Measurements from ENCODE around the gene ACSL5. TPM values are rescaled to one million over a fixed set of nuclear protein-coding genes. Genes with fewer than 3 reads are reported as not detected.

Gene ACSL5
- total RNA-seq, 1 experiment from 2014 or later: not detected

DNA sequence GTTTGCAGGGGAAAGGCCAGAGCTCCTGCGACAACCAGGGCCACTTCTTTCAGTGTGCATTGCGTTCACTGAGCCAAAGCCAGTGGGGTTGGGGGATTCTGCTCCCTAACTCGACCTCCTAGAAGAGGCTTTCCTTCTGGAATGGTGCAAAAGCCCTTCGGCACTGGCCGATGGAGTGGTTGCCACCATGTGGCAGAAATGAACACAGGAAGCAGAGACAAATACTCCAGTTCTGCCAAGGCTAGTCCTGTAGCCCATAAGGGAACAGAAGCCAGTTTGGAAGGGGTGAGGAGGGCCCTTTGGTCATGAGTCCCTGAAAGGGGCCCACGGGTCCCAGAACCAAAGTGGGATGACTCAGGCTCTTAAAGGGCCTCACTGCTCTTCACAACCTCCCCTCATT lies 29.7 kb upstream of the ACSL5 start:
- H2BK12ac ChIP-seq (ENCODE audit: insufficient read length, low read depth, low read length): no peak overlapping the region
- no peak overlapping the region for H4K8ac ChIP-seq (replicated peaks; ENCODE audit: insufficient read length, low read depth, low read length)
- no peak overlapping the region for H3K56ac ChIP-seq (ENCODE audit: insufficient read length, low read depth, low read length)
- Mint-ChIP-seq H3K27me3 (ENCODE audit: low read depth) (peaks cover 4% of the 10 kb centered on the region; the same call in 1 of the 2 replicates), H3K27ac (no peak overlapping the region; a peak in 1 of 7 replicates), H3K4me3 (no peak overlapping the region), H3K36me3 (ENCODE audit: insufficient read depth in 1 of 3, low read depth in 3 of 3) (no peaks in the 10 kb centered on the region; a peak in 1 of 7 replicates), H3K9me3 (no peaks in the 10 kb centered on the region; a peak in 1 of 5 replicates), H3K4me1 (no peaks in the 10 kb centered on the region)
- no peaks in the 10 kb centered on the region for H3K9me3 ChIP-seq (ENCODE audit: control insufficient read depth, low read depth, low read length)
- H3K27me3 ChIP-seq (ENCODE audit: insufficient read depth, low read length): no peaks in the 10 kb centered on the region; the same call in 1 of the 2 replicates
- H3T11ph ChIP-seq (ENCODE audit: low read length): no peak overlapping the region
- H3K23ac ChIP-seq (ENCODE audit: insufficient read length, low read depth, low read length): no peak overlapping the region
- H2AK5ac ChIP-seq (ENCODE audit: insufficient read length, low read length): no peak overlapping the region
- no peaks in the 10 kb centered on the region for H4K20me1 ChIP-seq (ENCODE audit: control insufficient read depth, insufficient read depth, insufficient read length)
- no peaks in the 10 kb centered on the region for H3K23me2 ChIP-seq (ENCODE audit: insufficient read length, low read depth, low read length, poor library complexity, severe bottlenecking)
- DNase-seq: no peak
- H3K27ac ChIP-seq (ENCODE audit: insufficient read length, low read depth, low read length): no peak overlapping the region
- TF ChIP-seq, protein P1, sequence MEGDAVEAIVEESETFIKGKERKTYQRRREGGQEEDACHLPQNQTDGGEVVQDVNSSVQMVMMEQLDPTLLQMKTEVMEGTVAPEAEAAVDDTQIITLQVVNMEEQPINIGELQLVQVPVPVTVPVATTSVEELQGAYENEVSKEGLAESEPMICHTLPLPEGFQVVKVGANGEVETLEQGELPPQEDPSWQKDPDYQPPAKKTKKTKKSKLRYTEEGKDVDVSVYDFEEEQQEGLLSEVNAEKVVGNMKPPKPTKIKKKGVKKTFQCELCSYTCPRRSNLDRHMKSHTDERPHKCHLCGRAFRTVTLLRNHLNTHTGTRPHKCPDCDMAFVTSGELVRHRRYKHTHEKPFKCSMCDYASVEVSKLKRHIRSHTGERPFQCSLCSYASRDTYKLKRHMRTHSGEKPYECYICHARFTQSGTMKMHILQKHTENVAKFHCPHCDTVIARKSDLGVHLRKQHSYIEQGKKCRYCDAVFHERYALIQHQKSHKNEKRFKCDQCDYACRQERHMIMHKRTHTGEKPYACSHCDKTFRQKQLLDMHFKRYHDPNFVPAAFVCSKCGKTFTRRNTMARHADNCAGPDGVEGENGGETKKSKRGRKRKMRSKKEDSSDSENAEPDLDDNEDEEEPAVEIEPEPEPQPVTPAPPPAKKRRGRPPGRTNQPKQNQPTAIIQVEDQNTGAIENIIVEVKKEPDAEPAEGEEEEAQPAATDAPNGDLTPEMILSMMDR (conservative IDR thresholded peaks at IDR 0.05): no peak
- H4K5ac ChIP-seq (ENCODE audit: insufficient read length, low read depth, low read length): no peak overlapping the region
- WGBS (ENCODE audit: extremely low coverage, insufficient read length, low lambda C conversion rate): no CpG with 5 or more reads among the region's 6 CpGs
- H3K14ac ChIP-seq (ENCODE audit: insufficient read depth, low read length): no peak overlapping the region
- no peaks in the 10 kb centered on the region for H3K4me1 ChIP-seq (ENCODE audit: insufficient read depth, low read length)
- H2BK15ac ChIP-seq (ENCODE audit: low read depth, low read length): no peak overlapping the region
- H2BK20ac ChIP-seq (ENCODE audit: low read depth, low read length, poor library complexity, severe bottlenecking): no peak overlapping the region
- H4K91ac ChIP-seq (ENCODE audit: insufficient read length, low read depth, low read length): no peak overlapping the region
- no peak overlapping the region for H3K18ac ChIP-seq (ENCODE audit: insufficient read length, low read depth, low read length)
- H3K9ac ChIP-seq (ENCODE audit: extremely low read depth, insufficient read length, low read length): no peak overlapping the region
- H2BK5ac ChIP-seq (ENCODE audit: insufficient read length, low read length): no peak overlapping the region
- H2AFZ ChIP-seq (ENCODE audit: low read length): no peak overlapping the region
- H3K4ac ChIP-seq (ENCODE audit: low read depth, low read length): no peak overlapping the region
- no peaks in the 10 kb centered on the region for H3K79me2 ChIP-seq (ENCODE audit: insufficient read depth, low read length)
- H2BK120ac ChIP-seq (ENCODE audit: low read depth, low read length, poor library complexity, severe bottlenecking): no peak overlapping the region
- H3K79me1 ChIP-seq (ENCODE audit: insufficient read depth, low read depth, low read length, poor library complexity, severe bottlenecking): no peaks in the 10 kb centered on the region
- no peak overlapping the region for H3K4me2 ChIP-seq (ENCODE audit: insufficient read depth, insufficient read length, low read length)

All from H9 (cell line).